PC-9 (cell line): ENCODE data around the gene ZNF384. TPM values are rescaled to one million over a fixed set of nuclear protein-coding genes. Genes with fewer than 3 reads are reported as not detected.

Experiments used
- BruUV-seq: library from RNA; stranded (reverse); fragments of 400-500 nt; replicated peaks from 2 replicates; lab custom pipeline; 2021; lab: Mats Ljungman, UMichigan
- CTCF ChIA-PET: fragments of 300-600 bp; sonication (Branson Sonifier 250); formaldehyde crosslinking; loops from one replicate; lab custom pipeline; 2022; ENCODE audit warnings: antibody characterized with exemption; lab: Charles Lee
- POLR2A ChIA-PET: fragments of 300-600 bp; sonication (Branson Sonifier 250); formaldehyde crosslinking; loops from one replicate; lab custom pipeline; 2022; ENCODE audit warnings: antibody characterized with exemption; ENCODE audit not compliant: unreplicated experiment; lab: Charles Lee
- DNase-seq, 2 experiments: peaks; one replicate each; pipeline versions ENCODE4 v3.0.0 to v3.0.0-alpha.2; 2015 to 2022; ENCODE audit warnings: mixed read lengths in 1 of 2
- H2AFZ ChIP-seq: fragments of 200-600 bp; sonication (generic); 2 replicates; pipeline ENCODE4 v1.8.1; 2017; ENCODE audit warnings: antibody characterized with exemption
- H3F3A ChIP-seq: fragments of 200-600 bp; sonication (generic); 2 replicates; pipeline ENCODE4 v1.8.1; 2017; ENCODE audit warnings: antibody characterized with exemption, mild to moderate bottlenecking, low read depth; ENCODE audit not compliant: insufficient read depth
- H3K27ac ChIP-seq: fragments of 200-600 bp; sonication (generic); 2 replicates; pipeline ENCODE4 v1.6.1; 2016; ENCODE audit warnings: mixed run types
- H3K27me3 ChIP-seq: fragments of 200-600 bp; sonication (generic); 2 replicates; pipeline ENCODE4 v1.6.1; 2016; ENCODE audit warnings: low read depth, mixed run types; ENCODE audit not compliant: insufficient read depth
- H3K36me3 ChIP-seq: fragments of 200-600 bp; sonication (generic); 2 replicates; pipeline ENCODE4 v1.6.1; 2016; ENCODE audit warnings: low read depth, mixed run types
- H3K4me1 ChIP-seq: fragments of 200-600 bp; sonication (generic); replicated peaks from 2 replicates; pipeline ENCODE4 v1.6.1; 2016; ENCODE audit warnings: mixed run types; ENCODE audit not compliant: insufficient read depth
- H3K4me2 ChIP-seq: fragments of 200-600 bp; sonication (generic); 2 replicates; pipeline ENCODE4 v1.6.1; 2017; ENCODE audit warnings: mixed run types
- H3K4me3 ChIP-seq: fragments of 200-600 bp; sonication (generic); 2 replicates; pipeline ENCODE4 v1.6.1; 2016; ENCODE audit warnings: mixed run types
- H3K79me2 ChIP-seq: fragments of 200-600 bp; sonication (generic); 2 replicates; pipeline ENCODE4 v1.6.1; 2017; ENCODE audit warnings: low read depth, mixed run types
- H3K9me2 ChIP-seq: fragments of 200-600 bp; sonication (generic); 2 replicates; pipeline ENCODE4 v1.8.1; 2017; ENCODE audit warnings: mild to moderate bottlenecking; ENCODE audit not compliant: insufficient read depth
- H3K9me3 ChIP-seq: fragments of 200-600 bp; sonication (generic); 2 replicates; pipeline ENCODE4 v1.8.1; 2016; ENCODE audit warnings: low read depth; ENCODE audit not compliant: insufficient read depth
- H4K20me1 ChIP-seq: fragments of 200-600 bp; sonication (generic); 2 replicates; pipeline ENCODE4 v1.8.1; 2017; ENCODE audit not compliant: insufficient read depth
- EZH2 ChIP-seq: fragments of 200-600 bp; sonication (generic); IDR thresholded peaks from 2 replicates; pipeline ENCODE4 v1.8.0; 2017; ENCODE audit warnings: antibody characterized with exemption, low read depth
- intact Hi-C: fragments of 100-400 bp; cut with micrococcal nuclease; formaldehyde crosslinking; loops from one replicate; pipeline ENCODE4 v1.10.0; 2022; ENCODE audit not compliant: unreplicated experiment
- total RNA-seq: library from RNA; stranded (reverse); gene quantifications from 2 replicates; pipeline ENCODE4 v1.2.3, GENCODE V29; 2021
- TF ChIP-seq, protein P1 (sequence below): fragments of 200-600 bp; sonication (generic); conservative IDR thresholded peaks from 2 replicates; pipeline ENCODE4 v1.6.1; 2017; ENCODE audit warnings: mixed run types, antibody characterized with exemption, mild to moderate bottlenecking, moderate library complexity

Gene ZNF384
- total RNA-seq, 1 experiment from 2014 or later, result 106 TPM

DNA sequence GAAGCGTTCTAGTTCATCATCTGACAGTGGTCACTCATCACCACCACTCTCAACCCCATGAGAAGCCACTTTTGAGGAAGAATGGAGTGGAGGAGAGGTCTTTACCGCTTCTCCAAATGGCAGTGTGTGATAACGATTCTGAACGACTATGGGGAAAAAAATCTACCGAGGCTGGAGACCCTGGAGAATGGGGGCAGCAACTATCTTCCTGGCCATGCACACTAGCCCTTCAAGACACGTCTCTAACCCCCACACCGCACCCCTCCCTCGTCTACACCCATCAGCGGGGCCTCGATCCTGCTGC, 26.6 kb downstream of the ZNF384 start:
- Histone ChIP-seq H3K9me3 (no peaks in the 10 kb centered on the region), H3K4me3 (peak overlapping the region; percentile 63), H3K9me2 (no peaks in the 10 kb centered on the region), H2AFZ (peak overlapping the region; percentile 87), H3K27me3 (no peaks in the 10 kb centered on the region), H3F3A (peaks cover 34% of the 10 kb centered on the region), H3K36me3 (no peaks in the 10 kb centered on the region), H4K20me1 (no peaks in the 10 kb centered on the region), H3K4me2 (peak overlapping the region; percentile 92), H3K4me1 (peaks cover 8% of the 10 kb centered on the region), H3K27ac (no peak overlapping the region), H3K79me2 (peaks cover 20% of the 10 kb centered on the region)
- ChIA-PET CTCF (no interaction called here), POLR2A (no interaction called here)
- no TSS peak for BruUV-seq
- DNase-seq, result no peak
- TF ChIP-seq EZH2, result no peak
- TF ChIP-seq, protein P1, sequence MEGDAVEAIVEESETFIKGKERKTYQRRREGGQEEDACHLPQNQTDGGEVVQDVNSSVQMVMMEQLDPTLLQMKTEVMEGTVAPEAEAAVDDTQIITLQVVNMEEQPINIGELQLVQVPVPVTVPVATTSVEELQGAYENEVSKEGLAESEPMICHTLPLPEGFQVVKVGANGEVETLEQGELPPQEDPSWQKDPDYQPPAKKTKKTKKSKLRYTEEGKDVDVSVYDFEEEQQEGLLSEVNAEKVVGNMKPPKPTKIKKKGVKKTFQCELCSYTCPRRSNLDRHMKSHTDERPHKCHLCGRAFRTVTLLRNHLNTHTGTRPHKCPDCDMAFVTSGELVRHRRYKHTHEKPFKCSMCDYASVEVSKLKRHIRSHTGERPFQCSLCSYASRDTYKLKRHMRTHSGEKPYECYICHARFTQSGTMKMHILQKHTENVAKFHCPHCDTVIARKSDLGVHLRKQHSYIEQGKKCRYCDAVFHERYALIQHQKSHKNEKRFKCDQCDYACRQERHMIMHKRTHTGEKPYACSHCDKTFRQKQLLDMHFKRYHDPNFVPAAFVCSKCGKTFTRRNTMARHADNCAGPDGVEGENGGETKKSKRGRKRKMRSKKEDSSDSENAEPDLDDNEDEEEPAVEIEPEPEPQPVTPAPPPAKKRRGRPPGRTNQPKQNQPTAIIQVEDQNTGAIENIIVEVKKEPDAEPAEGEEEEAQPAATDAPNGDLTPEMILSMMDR, result no peak
- intact Hi-C loops, result no loop called here

DNA sequence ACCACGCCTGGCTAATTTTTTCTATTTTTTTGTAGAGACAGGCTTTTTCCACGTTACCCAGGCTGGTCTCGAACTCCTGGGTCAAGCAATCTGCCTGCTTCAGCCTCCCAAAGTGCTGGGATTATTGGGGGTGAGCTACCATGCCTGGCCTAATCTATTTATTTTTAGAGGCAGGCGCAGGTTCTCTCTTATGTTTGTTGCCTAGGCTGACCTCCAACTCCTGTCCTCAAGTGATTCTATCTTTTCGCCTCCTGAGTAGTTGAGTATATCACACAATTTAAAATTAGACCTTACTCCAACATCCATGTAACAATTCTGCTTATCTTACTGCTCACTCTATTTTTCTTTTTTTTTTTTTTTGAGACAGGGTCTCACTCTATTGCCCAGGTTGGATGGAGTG, 35.2 kb downstream of the ZNF384 start:
- ChIA-PET POLR2A (interaction anchor here (0.6 kb wide), 1 partner anchor 20 kb away, joined by 3 read pairs; no protein-coding TSS in a partner anchor), CTCF (no interaction called here)
- Histone ChIP-seq H3K4me2 (no peak overlapping the region), H3K79me2 (no peaks in the 10 kb centered on the region), H3K4me1 (no peaks in the 10 kb centered on the region), H3K36me3 (peaks cover 35% of the 10 kb centered on the region), H3K27me3 (no peaks in the 10 kb centered on the region), H4K20me1 (no peaks in the 10 kb centered on the region; the same call in 1 of the 2 replicates), H2AFZ (no peak overlapping the region), H3F3A (0 out of 2 replicates have a peak, but pooled peaks cover 6% of the 10 kb centered on the region), H3K4me3 (no peak overlapping the region), H3K27ac (no peak overlapping the region), H3K9me3 (no peaks in the 10 kb centered on the region), H3K9me2 (no peaks in the 10 kb centered on the region)
- no TSS peak for BruUV-seq
- TF ChIP-seq EZH2, result no peak
- TF ChIP-seq, protein P1, result no peak
- intact Hi-C loops, result no loop called here
- no peak for DNase-seq

DNA sequence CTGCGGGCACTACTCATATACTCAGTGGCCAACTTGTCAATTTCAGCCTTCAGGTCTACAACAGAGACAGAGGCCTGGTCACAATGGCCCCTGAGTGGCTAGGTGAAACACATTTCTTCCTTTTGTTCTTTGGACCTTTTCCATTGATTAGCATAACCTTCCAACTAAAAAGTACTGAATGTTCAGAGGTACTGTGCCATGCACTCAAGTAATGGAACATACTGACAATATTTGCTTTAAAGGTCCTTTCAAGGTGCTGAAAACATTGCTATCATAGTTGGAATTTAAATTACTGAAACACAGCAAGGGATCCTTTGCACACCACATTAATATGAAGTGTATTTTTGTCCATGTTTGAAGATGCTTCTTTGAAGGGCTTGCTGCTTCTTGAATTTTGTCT, 35.8 kb downstream of the ZNF384 start:
- ChIA-PET POLR2A (interaction anchor here (0.6 kb wide), 2 partner anchors 12 to 21 kb away, joined by 3 to 8 read pairs; no protein-coding TSS in a partner anchor), CTCF (interaction anchor here (0.6 kb wide), 1 partner anchor 21 kb away, joined by 8 read pairs; no protein-coding TSS in a partner anchor)
- Histone ChIP-seq H3K4me3 (no peak overlapping the region), H3K9me3 (no peaks in the 10 kb centered on the region), H2AFZ (no peak overlapping the region), H3K27ac (no peak overlapping the region), H3F3A (peaks cover 12% of the 10 kb centered on the region; the same call in 1 of the 2 replicates), H3K79me2 (no peaks in the 10 kb centered on the region), H3K4me2 (no peak overlapping the region), H4K20me1 (no peaks in the 10 kb centered on the region; the same call in 1 of the 2 replicates), H3K36me3 (peaks cover 35% of the 10 kb centered on the region), H3K9me2 (no peaks in the 10 kb centered on the region), H3K4me1 (no peaks in the 10 kb centered on the region), H3K27me3 (no peaks in the 10 kb centered on the region)
- BruUV-seq, result no TSS peak
- intact Hi-C loops, result no loop called here
- no peak for DNase-seq
- no peak for TF ChIP-seq EZH2
- TF ChIP-seq, protein P1, result no peak
